Measurements from ENCODE around the gene RAB4A. TPM values are rescaled to one million over a fixed set of nuclear protein-coding genes. Genes with fewer than 3 reads are reported as not detected.

The RAB4A gene
- total RNA-seq, 1 donor from 2014 or later, result 29.3 TPM

- intact Hi-C loops (cut with micrococcal nuclease), result loop anchor here (10.0 kb wide), 2 partner anchors 546 to 876 kb away; no protein-coding TSS in a partner anchor
- Mint-ChIP-seq H3K27me3 (ENCODE audit: insufficient read depth) (peaks cover 12% of the 10 kb centered on the region), H3K4me1 (ENCODE audit: low read depth) (peaks cover 57% of the 10 kb centered on the region)
Observed at GRCh38 chr1:229340496-229340895, 69.6 kb downstream of the RAB4A start.

GRCh38 chr1:229341774-229342655 lies 71.1 kb downstream of the RAB4A start:
- Mint-ChIP-seq H3K4me1 (ENCODE audit: low read depth) (peaks cover 50% of the 10 kb centered on the region), H3K27me3 (ENCODE audit: insufficient read depth) (peaks cover 21% of the 10 kb centered on the region), H3K4me3 (peak overlapping the region; percentile 89), H3K36me3 (ENCODE audit: low read depth) (peaks cover 9% of the 10 kb centered on the region), H3K27ac (peak overlapping the region; percentile 87), H3K9me3 (peaks cover 8% of the 10 kb centered on the region)
- DNase-seq (ENCODE audit: low spot score), result peak; percentile 82
- intact Hi-C loops (cut with micrococcal nuclease), result loop anchor here (1.0 to 10.0 kb wide), 8 partner anchors 55 to 877 kb away; partner anchors contain the start of genes ABCB10, NUP133, RAB4A and TAF5L

More at GRCh38 chr1:229340496-229340895, 69.6 kb downstream of the RAB4A start:
- Mint-ChIP-seq H3K27ac (no peak overlapping the region), H3K9me3 (peaks cover 8% of the 10 kb centered on the region), H3K4me3 (peak overlapping the region; percentile 89), H3K36me3 (ENCODE audit: low read depth) (peaks cover 15% of the 10 kb centered on the region)
- no peak for DNase-seq (ENCODE audit: low spot score)

GRCh38 chr1:229342656-229343569 lies 72.0 kb downstream of the RAB4A start, which contains the start of gene CCSAP:
Gene CCSAP, minus strand, starts transcription at chr1:229343047. Its CDS starts 582 bp downstream, at chr1:229342465.
- DNase-seq (ENCODE audit: low spot score), result peak; percentile 59
- Mint-ChIP-seq H3K27me3 (ENCODE audit: insufficient read depth) (peaks cover 30% of the 10 kb centered on the region), H3K27ac (peak within 1 kb of the TSS; percentile 87), H3K9me3 (peaks cover 8% of the 10 kb centered on the region), H3K4me1 (ENCODE audit: low read depth) (peaks cover 41% of the 10 kb centered on the region), H3K36me3 (ENCODE audit: low read depth) (peaks cover 9% of the 10 kb centered on the region), H3K4me3 (peak within 1 kb of the TSS; percentile 89)
- intact Hi-C loops (cut with micrococcal nuclease), result loop anchor here (1.0 to 10.0 kb wide), 8 partner anchors 56 to 878 kb away; partner anchors contain the start of genes ABCB10, NUP133, RAB4A and TAF5L

GRCh38 chr1:229344139-229344538 lies 73.2 kb downstream of the RAB4A start:
- peaks cover 8% of the 10 kb centered on the region for H3K9me3 Mint-ChIP-seq
- no peak overlapping the region for H3K27ac Mint-ChIP-seq
- intact Hi-C loops (cut with micrococcal nuclease), result loop anchor here (10.0 kb wide), 2 partner anchors 549 to 879 kb away; no protein-coding TSS in a partner anchor
- peak overlapping the region; percentile 76 for H3K4me3 Mint-ChIP-seq
- peaks cover 28% of the 10 kb centered on the region for H3K4me1 Mint-ChIP-seq (ENCODE audit: low read depth)
- no peak for DNase-seq (ENCODE audit: low spot score)
- peaks cover 33% of the 10 kb centered on the region for H3K27me3 Mint-ChIP-seq (ENCODE audit: insufficient read depth)
- peaks cover 8% of the 10 kb centered on the region for H3K36me3 Mint-ChIP-seq (ENCODE audit: low read depth)

- Mint-ChIP-seq H3K4me1 (ENCODE audit: low read depth) (peaks cover 19% of the 10 kb centered on the region), H3K9me3 (peaks cover 8% of the 10 kb centered on the region), H3K27me3 (ENCODE audit: insufficient read depth) (peaks cover 40% of the 10 kb centered on the region), H3K4me3 (peak overlapping the region; percentile 51), H3K36me3 (ENCODE audit: low read depth) (peaks cover 3% of the 10 kb centered on the region), H3K27ac (no peak overlapping the region)
- no peak for DNase-seq (ENCODE audit: low spot score)
- intact Hi-C loops (cut with micrococcal nuclease), result loop anchor here (10.0 kb wide), 2 partner anchors 550 to 880 kb away; no protein-coding TSS in a partner anchor
Observed at GRCh38 chr1:229344937-229345684, 74.2 kb downstream of the RAB4A start.

- Mint-ChIP-seq H3K27me3 (ENCODE audit: insufficient read depth) (peaks cover 46% of the 10 kb centered on the region), H3K4me1 (ENCODE audit: low read depth) (peaks cover 7% of the 10 kb centered on the region), H3K36me3 (ENCODE audit: low read depth) (no peaks in the 10 kb centered on the region), H3K9me3 (peaks cover 8% of the 10 kb centered on the region), H3K4me3 (no peak overlapping the region), H3K27ac (no peak overlapping the region)
- DNase-seq (ENCODE audit: low spot score), result no peak
- intact Hi-C loops (cut with micrococcal nuclease), result loop anchor here (10.0 kb wide), 2 partner anchors 553 to 883 kb away; no protein-coding TSS in a partner anchor
Observed at GRCh38 chr1:229347528-229347927, 76.6 kb downstream of the RAB4A start.

GRCh38 chr1:229349463-229350385 lies 78.8 kb downstream of the RAB4A start:
- no peak for DNase-seq (ENCODE audit: low spot score)
- Mint-ChIP-seq H3K36me3 (ENCODE audit: low read depth) (no peaks in the 10 kb centered on the region), H3K27ac (no peak overlapping the region), H3K27me3 (ENCODE audit: insufficient read depth) (peaks cover 53% of the 10 kb centered on the region), H3K9me3 (peaks cover 5% of the 10 kb centered on the region), H3K4me1 (ENCODE audit: low read depth) (no peaks in the 10 kb centered on the region), H3K4me3 (no peak overlapping the region)
- intact Hi-C loops (cut with micrococcal nuclease), result loop anchor here (10.0 kb wide), 2 partner anchors 555 to 885 kb away; no protein-coding TSS in a partner anchor

GRCh38 chr1:229352975-229353374 lies 82.1 kb downstream of the RAB4A start:
- intact Hi-C loops (cut with micrococcal nuclease), result no loop called here
- Mint-ChIP-seq H3K27me3 (ENCODE audit: insufficient read depth) (peaks cover 48% of the 10 kb centered on the region), H3K4me3 (no peak overlapping the region), H3K4me1 (ENCODE audit: low read depth) (no peaks in the 10 kb centered on the region), H3K27ac (no peak overlapping the region), H3K9me3 (peaks cover 7% of the 10 kb centered on the region), H3K36me3 (ENCODE audit: low read depth) (no peaks in the 10 kb centered on the region)
- DNase-seq (ENCODE audit: low spot score), result no peak

- H3K27me3 Mint-ChIP-seq (ENCODE audit: insufficient read depth), result peaks cover 56% of the 10 kb centered on the region
- no peak overlapping the region for H3K27ac Mint-ChIP-seq
- no peaks in the 10 kb centered on the region for H3K4me1 Mint-ChIP-seq (ENCODE audit: low read depth)
- H3K4me3 Mint-ChIP-seq, result no peak overlapping the region
- no peaks in the 10 kb centered on the region for H3K36me3 Mint-ChIP-seq (ENCODE audit: low read depth)
- peaks cover 7% of the 10 kb centered on the region for H3K9me3 Mint-ChIP-seq
- no peak for DNase-seq (ENCODE audit: low spot score)
- intact Hi-C loops (cut with micrococcal nuclease), result no loop called here
Observed at GRCh38 chr1:229354226-229354625, 83.3 kb downstream of the RAB4A start.
